ENCODE results near the gene COMMD4. TPM values are rescaled to one million over a fixed set of nuclear protein-coding genes. Genes with fewer than 3 reads are reported as not detected.

COMMD4 gene
- total and polyA plus RNA-seq, 2 of the 8 experiments (the other 6 are each of a cell fraction or from before 2014, with no cell fraction given) = 131 to 236 TPM

DNA sequence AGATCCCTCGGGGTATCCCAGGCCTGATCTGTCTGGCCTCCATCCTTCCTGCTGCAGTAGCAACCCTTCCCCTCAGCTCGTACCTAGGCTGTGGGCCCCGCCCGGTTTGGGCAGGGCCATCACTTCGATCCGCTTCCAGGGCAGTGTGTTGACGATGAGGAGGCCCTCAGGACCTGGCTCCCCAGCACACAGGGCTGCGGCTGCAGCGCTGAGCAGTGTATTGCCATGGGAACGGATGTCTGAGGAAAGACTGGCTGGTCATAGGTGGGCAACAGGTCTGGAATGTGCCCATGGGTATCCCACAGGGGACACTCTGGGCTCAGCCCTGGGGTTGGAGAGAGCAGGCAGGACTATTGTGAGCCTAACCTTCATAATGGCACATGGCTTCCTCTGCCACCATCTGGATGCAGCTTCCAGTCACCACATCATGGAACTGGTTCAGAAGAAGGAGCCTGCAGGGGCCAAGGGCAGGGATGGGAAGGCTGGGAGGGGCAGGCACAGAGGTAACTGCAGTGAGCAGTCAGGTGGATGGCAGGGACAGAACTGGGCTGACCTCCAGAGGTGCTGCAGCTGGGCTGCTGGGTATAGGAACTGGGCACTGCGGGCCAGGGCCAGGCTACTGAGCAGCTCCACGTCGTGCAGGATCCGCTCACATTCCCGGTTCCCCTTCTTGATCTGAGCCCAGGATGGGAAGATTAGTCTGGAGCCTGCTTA, 23.8 kb downstream of the COMMD4 start:
- ChIA-PET CTCF (ENCODE audit: partially characterized antibody) (interaction anchor here (1.4 kb wide), 1 partner anchor 8 kb away, joined by 5 read pairs; no protein-coding TSS in a partner anchor), POLR2A (ENCODE audit: partially characterized antibody) (interaction anchor here (0.7 to 6.5 kb wide), 4 partner anchors 9 to 20 kb away, joined by 3 to 69 read pairs (median 6); partner anchors contain the start of genes MAN2C1 and NEIL1)
- no peak overlapping the region for H3K14ac ChIP-seq (ENCODE audit: insufficient read length)
- no peaks in the 10 kb centered on the region for H3K27me3 ChIP-seq (replicated peaks in 1 of 4; ENCODE audit: control insufficient read depth in 3 of 4, extremely low read depth in 1 of 4, insufficient read depth in 3 of 4, low read length in 3 of 4)
- WGBS, 2 experiments (ENCODE audit: extremely low coverage in 1 of 2, insufficient coverage in 1 of 2, insufficient read length in 1 of 2, insufficient replicate concordance in 2 of 2, low coverage in 1 of 2, low lambda C conversion rate in 2 of 2, missing lambda C conversion rate in 1 of 2) = 90% methylated on average over 15 of the region's 15 CpGs; no CpG with 5 or more reads in 1 of the 2 experiments
- H3K4me1 ChIP-seq (replicated peaks in 1 of 4; ENCODE audit: control insufficient read depth in 3 of 4, insufficient read depth in 4 of 4, low read length in 3 of 4) = no peaks in the 10 kb centered on the region
- no peak overlapping the region for H3K4me2 ChIP-seq (ENCODE audit: insufficient read depth in 1 of 2, low read depth in 2 of 2, low read length in 2 of 2)
- no peak overlapping the region for H4K8ac ChIP-seq (ENCODE audit: extremely low read depth, insufficient read depth, low read length)
- no peak overlapping the region for H3K27ac ChIP-seq (ENCODE audit: low read depth, low read length)
- peaks cover 0 to 5% of the 10 kb centered on the region in 2 experiments for H4K20me1 ChIP-seq (replicated peaks in 1 of 2; ENCODE audit: control insufficient read depth in 1 of 2, insufficient read depth in 2 of 2, low read length in 2 of 2)
- no peak overlapping the region for H3K4ac ChIP-seq (replicated peaks; ENCODE audit: insufficient read length, low read depth, low read length)
- no peaks in the 10 kb centered on the region for H3K23me2 ChIP-seq (ENCODE audit: low read depth, low read length)
- no peaks in the 10 kb centered on the region for H3K79me2 ChIP-seq (ENCODE audit: control insufficient read depth in 1 of 2, insufficient read depth in 2 of 2, low read length in 2 of 2)
- H3K9ac ChIP-seq (replicated peaks in 1 of 4; ENCODE audit: extremely low read depth in 1 of 4, low read depth in 3 of 4, low read length in 3 of 4) = no peak overlapping the region
- no peak overlapping the region for H3K18ac ChIP-seq (ENCODE audit: extremely low read depth, low read length)
- H2AFZ ChIP-seq (ENCODE audit: low read length) = no peak overlapping the region
- no peak overlapping the region for H2BK12ac ChIP-seq (ENCODE audit: low read depth, low read length)
- no peak overlapping the region for H2BK120ac ChIP-seq (replicated peaks; ENCODE audit: low read depth, low read length)
- no peak overlapping the region for H4K91ac ChIP-seq (replicated peaks; ENCODE audit: insufficient read length, low read length)
- H4K5ac ChIP-seq (ENCODE audit: insufficient read length, low read depth, low read length) = no peak overlapping the region
- H2AK5ac ChIP-seq (ENCODE audit: low read depth, low read length) = no peak overlapping the region
- H2BK20ac ChIP-seq (ENCODE audit: low read length) = no peak overlapping the region
- H3K56ac ChIP-seq (replicated peaks; ENCODE audit: insufficient read length, low read depth, low read length) = no peak overlapping the region
- DNase-seq (ENCODE audit: low read depth in 1 of 2, low spot score in 2 of 2) (no peak), FAIRE-seq (no peak)
- H3K9me3 ChIP-seq (ENCODE audit: insufficient read depth in 2 of 2, low read depth in 1 of 2, low read length in 1 of 2) = no peaks in the 10 kb centered on the region
- no peak overlapping the region for H3K23ac ChIP-seq (ENCODE audit: insufficient read length)
- H2BK15ac ChIP-seq (ENCODE audit: low read length) = no peak overlapping the region
- no peaks in the 10 kb centered on the region for H3K79me1 ChIP-seq (ENCODE audit: low read depth, low read length)
- no peak overlapping the region for H2BK5ac ChIP-seq (ENCODE audit: low read depth, low read length)
- H3K36me3 ChIP-seq (ENCODE audit: control insufficient read depth in 2 of 4, insufficient read depth in 4 of 4, low read length in 3 of 4) = peaks cover 0 to 25% (median 3%) of the 10 kb centered on the region in 4 experiments; a peak in 5 of 8 replicates
- H3K4me3 ChIP-seq (ENCODE audit: extremely low read depth in 1 of 4, insufficient read depth in 2 of 4, low read depth in 3 of 4, low read length in 4 of 4) = no peak overlapping the region
- TF ChIP-seq FOSL1 (IDR thresholded peaks at IDR 0.05; ENCODE audit: insufficient read depth, low read depth, low read length) (no peak), POLR2AphosphoS5 (IDR thresholded peaks at IDR 0.05; ENCODE audit: low read depth, low read length) (no peak), KDM1A (IDR thresholded peaks at IDR 0.05; ENCODE audit: borderline replicate concordance, low read length) (no peak), SP2 (IDR thresholded peaks at IDR 0.05; ENCODE audit: low read length) (no peak), TEAD4 (IDR thresholded peaks at IDR 0.05; ENCODE audit: low read depth, low read length) (no peak), SRF (IDR thresholded peaks at IDR 0.05; ENCODE audit: low read depth, low read length) (no peak), BCL11A (IDR thresholded peaks at IDR 0.05; ENCODE audit: low read depth in 2 of 2, low read length in 2 of 2) (no peak), NRF1 (IDR thresholded peaks at IDR 0.05; ENCODE audit: low read depth, low read length) (no peak), EGR1 (IDR thresholded peaks at IDR 0.05; ENCODE audit: borderline replicate concordance, low read depth, low read length) (no peak), YY1 (IDR thresholded peaks at IDR 0.05; ENCODE audit: low read depth, low read length) (no peak), HDAC2 (IDR thresholded peaks at IDR 0.05; ENCODE audit: borderline replicate concordance in 1 of 2, low read depth in 2 of 2, low read length in 2 of 2) (no peak), EP300 (IDR thresholded peaks at IDR 0.05; ENCODE audit: borderline replicate concordance in 1 of 2, low read depth in 2 of 2, low read length in 2 of 2) (no peak)
- TF ChIP-seq, protein P1, sequence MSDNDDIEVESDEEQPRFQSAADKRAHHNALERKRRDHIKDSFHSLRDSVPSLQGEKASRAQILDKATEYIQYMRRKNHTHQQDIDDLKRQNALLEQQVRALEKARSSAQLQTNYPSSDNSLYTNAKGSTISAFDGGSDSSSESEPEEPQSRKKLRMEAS (IDR thresholded peaks at IDR 0.05) = no peak
